Measurements from ENCODE around the gene COL6A2. TPM values are rescaled to one million over a fixed set of nuclear protein-coding genes. Genes with fewer than 3 reads are reported as not detected.

The COL6A2 gene
- total and polyA plus RNA-seq, 10 of the 15 experiments (the other 5 are each of a cell fraction or from before 2014, with no cell fraction given), result 0.16 to 1.3 (median 0.34) TPM; not detected in 7

GRCh38 chr21:46149205-46149901 lies 51.4 kb downstream of the COL6A2 start:
- Histone ChIP-seq H3K4me1 (ENCODE audit: control insufficient read depth, insufficient read depth, low read length) (no peaks in the 10 kb centered on the region), H4K20me1 (ENCODE audit: control insufficient read depth, insufficient read depth) (no peaks in the 10 kb centered on the region), H3K9ac (ENCODE audit: control insufficient read depth, insufficient read depth, low read length) (no peak overlapping the region), H2AFZ (ENCODE audit: control insufficient read depth, low read depth, low read length) (no peak overlapping the region), H3K27me3 (replicated peaks in 1 of 2; ENCODE audit: control insufficient read depth in 2 of 2, insufficient read depth in 2 of 2, low read length in 1 of 2) (no peaks in the 10 kb centered on the region), H3K27ac (ENCODE audit: control insufficient read depth, insufficient read depth) (no peak overlapping the region), H3K79me2 (ENCODE audit: control insufficient read depth, insufficient read depth, low read length) (no peaks in the 10 kb centered on the region), H3K9me3 (replicated peaks; ENCODE audit: control insufficient read depth, insufficient read depth, low read length) (no peaks in the 10 kb centered on the region), H3K36me3 (ENCODE audit: control insufficient read depth in 2 of 2, insufficient read depth in 2 of 2, low read length in 1 of 2) (no peaks in the 10 kb centered on the region), H3K4me2 (ENCODE audit: control insufficient read depth, insufficient read depth) (no peak overlapping the region), H3K4me3 (no peak overlapping the region)
- ChIA-PET RAD21 (ENCODE audit: unreplicated experiment) (interaction anchor here (0.6 kb wide), 1 partner anchor 146 kb away, joined by 3 read pairs; no protein-coding TSS in a partner anchor), CTCF (no interaction called here), POLR2A (no interaction called here), SMC1A (ENCODE audit: uncharacterized antibody, unreplicated experiment) (no interaction called here)
- DNase-seq (ENCODE audit: low read depth, low spot score) (no peak), FAIRE-seq (no peak), ATAC-seq (no peak)
- in situ Hi-C loops (cut with MboI) (no loop called here), intact Hi-C loops (cut with micrococcal nuclease; ENCODE audit: unreplicated experiment) (loop anchor here (10.0 kb wide), 1 partner anchor 135 kb away; the partner anchor contains the start of genes MCM3AP and YBEY)
- 48% methylated on average over 22 of the region's 22 CpGs for WGBS (ENCODE audit: insufficient coverage, insufficient replicate concordance, low lambda C conversion rate, missing lambda C conversion rate)
- no peak for TF ChIP-seq MEF2B (IDR thresholded peaks at IDR 0.05; ENCODE audit: partially characterized antibody, poor library complexity, severe bottlenecking)
- TF ChIP-seq KLF5 (IDR thresholded peaks at IDR 0.05; ENCODE audit: partially characterized antibody), result no peak
- TF ChIP-seq CHD1 (IDR thresholded peaks at IDR 0.05; ENCODE audit: low read depth, low read length), result no peak
- TF ChIP-seq NFXL1 (IDR thresholded peaks at IDR 0.05; ENCODE audit: borderline replicate concordance), result no peak
- no peak for TF ChIP-seq SMAD1 (IDR thresholded peaks at IDR 0.05; ENCODE audit: low read depth, partially characterized antibody)
- TF ChIP-seq HSF1 (IDR thresholded peaks at IDR 0.05; ENCODE audit: low read depth, low read length), result no peak
- TF ChIP-seq SMC3 (IDR thresholded peaks at IDR 0.05; ENCODE audit: borderline replicate concordance, low read length), result no peak
- TF ChIP-seq PML (IDR thresholded peaks at IDR 0.05; ENCODE audit: low read length), result no peak
- TF ChIP-seq FOXM1 (IDR thresholded peaks at IDR 0.05; ENCODE audit: low read depth, low read length), result no peak
- no peak for TF ChIP-seq TCF3 (IDR thresholded peaks at IDR 0.05; ENCODE audit: borderline replicate concordance, insufficient read depth, low read depth, low read length)
- TF ChIP-seq JUND (IDR thresholded peaks at IDR 0.05; ENCODE audit: low read depth, low read length), result no peak
- TF ChIP-seq ASH2L (IDR thresholded peaks at IDR 0.05; ENCODE audit: borderline replicate concordance, low read depth), result no peak
- BruUV-seq (replicated peaks), result no TSS peak
